GM18519 (cell line): Measurements from ENCODE around the gene ROBO4.

Source experiments
- ATAC-seq: cut with Tn5 transposase; IDR thresholded peaks from one replicate; pipeline ENCODE4 v1.9.1; 2021; ENCODE audit warnings: mild to moderate bottlenecking, moderate library complexity; ENCODE audit not compliant: unreplicated experiment, low FRiP score

The ROBO4 gene

GRCh38 chr11:124919898-124920297, 22.2 kb upstream of the ROBO4 start:
- no peak for ATAC-seq

- ATAC-seq: no peak
Observed at GRCh38 chr11:124918950-124919349, 21.3 kb upstream of the ROBO4 start, which contains the start of gene HEPN1. HEPN1 (plus strand) TSS chr11:124919250.

GRCh38 chr11:124917115-124917637, 19.5 kb upstream of the ROBO4 start:
- ATAC-seq: no peak

- no peak for ATAC-seq
Observed at GRCh38 chr11:124916370-124916710, 18.7 kb upstream of the ROBO4 start.

- no peak for ATAC-seq
Observed at GRCh38 chr11:124915541-124916369, 18.1 kb upstream of the ROBO4 start.

- no peak for ATAC-seq
Observed at GRCh38 chr11:124902616-124903015, 5.0 kb upstream of the ROBO4 start.

- no peak for ATAC-seq
Observed at GRCh38 chr11:124900464-124900863, 2.8 kb upstream of the ROBO4 start.

- ATAC-seq: no peak
Observed at GRCh38 chr11:124899383-124900145, 1.9 kb upstream of the ROBO4 start.

- ATAC-seq: no peak
Observed at GRCh38 chr11:124898711-124899110, 1.0 kb upstream of the ROBO4 start.

GRCh38 chr11:124898263-124898680, 607 bp upstream of the ROBO4 start:
- no peak for ATAC-seq

- ATAC-seq: no peak
Observed at GRCh38 chr11:124896821-124897391, 759 bp downstream of the ROBO4 start.

GRCh38 chr11:124896071-124896750, 1.5 kb downstream of the ROBO4 start:
- ATAC-seq: no peak

GRCh38 chr11:124895471-124895971, 2.1 kb downstream of the ROBO4 start:
- ATAC-seq: no peak

- ATAC-seq: no peak
Observed at GRCh38 chr11:124894606-124895430, 2.8 kb downstream of the ROBO4 start.

- no peak for ATAC-seq
Observed at GRCh38 chr11:124893781-124894401, 3.8 kb downstream of the ROBO4 start.

GRCh38 chr11:124892750-124893454, 4.8 kb downstream of the ROBO4 start:
- no peak for ATAC-seq

GRCh38 chr11:124892146-124892545, 5.5 kb downstream of the ROBO4 start:
- no peak for ATAC-seq

GRCh38 chr11:124891373-124891861, 6.2 kb downstream of the ROBO4 start:
- no peak for ATAC-seq
